GM12865 (cell line): Measurements from ENCODE around the gene MTX1.

Experiments used
- DNase-seq: peaks from one replicate; pipeline ENCODE4 v3.0.0; 2010; ENCODE audit warnings: low read depth
- H3K4me3 ChIP-seq: 2 replicates; pipeline ENCODE4 v1.5.1; 2011; ENCODE audit warnings: mild to moderate bottlenecking, low read depth, low read length, control low read depth
- TF ChIP-seq, protein P1 (sequence below): IDR thresholded peaks from 2 replicates; pipeline ENCODE4 v1.5.1; 2011; ENCODE audit warnings: low read length, control low read depth, low read depth, inconsistent platforms; ENCODE audit not compliant: insufficient read depth; ENCODE audit errors: missing control alignments

The MTX1 gene

GRCh38 chr1:155171836-155172731 is 36.4 kb upstream of the MTX1 start:
- peak overlapping the region; percentile 60 for H3K4me3 ChIP-seq
- no peak for DNase-seq
- TF ChIP-seq, protein P1, sequence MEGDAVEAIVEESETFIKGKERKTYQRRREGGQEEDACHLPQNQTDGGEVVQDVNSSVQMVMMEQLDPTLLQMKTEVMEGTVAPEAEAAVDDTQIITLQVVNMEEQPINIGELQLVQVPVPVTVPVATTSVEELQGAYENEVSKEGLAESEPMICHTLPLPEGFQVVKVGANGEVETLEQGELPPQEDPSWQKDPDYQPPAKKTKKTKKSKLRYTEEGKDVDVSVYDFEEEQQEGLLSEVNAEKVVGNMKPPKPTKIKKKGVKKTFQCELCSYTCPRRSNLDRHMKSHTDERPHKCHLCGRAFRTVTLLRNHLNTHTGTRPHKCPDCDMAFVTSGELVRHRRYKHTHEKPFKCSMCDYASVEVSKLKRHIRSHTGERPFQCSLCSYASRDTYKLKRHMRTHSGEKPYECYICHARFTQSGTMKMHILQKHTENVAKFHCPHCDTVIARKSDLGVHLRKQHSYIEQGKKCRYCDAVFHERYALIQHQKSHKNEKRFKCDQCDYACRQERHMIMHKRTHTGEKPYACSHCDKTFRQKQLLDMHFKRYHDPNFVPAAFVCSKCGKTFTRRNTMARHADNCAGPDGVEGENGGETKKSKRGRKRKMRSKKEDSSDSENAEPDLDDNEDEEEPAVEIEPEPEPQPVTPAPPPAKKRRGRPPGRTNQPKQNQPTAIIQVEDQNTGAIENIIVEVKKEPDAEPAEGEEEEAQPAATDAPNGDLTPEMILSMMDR: no peak

DNA sequence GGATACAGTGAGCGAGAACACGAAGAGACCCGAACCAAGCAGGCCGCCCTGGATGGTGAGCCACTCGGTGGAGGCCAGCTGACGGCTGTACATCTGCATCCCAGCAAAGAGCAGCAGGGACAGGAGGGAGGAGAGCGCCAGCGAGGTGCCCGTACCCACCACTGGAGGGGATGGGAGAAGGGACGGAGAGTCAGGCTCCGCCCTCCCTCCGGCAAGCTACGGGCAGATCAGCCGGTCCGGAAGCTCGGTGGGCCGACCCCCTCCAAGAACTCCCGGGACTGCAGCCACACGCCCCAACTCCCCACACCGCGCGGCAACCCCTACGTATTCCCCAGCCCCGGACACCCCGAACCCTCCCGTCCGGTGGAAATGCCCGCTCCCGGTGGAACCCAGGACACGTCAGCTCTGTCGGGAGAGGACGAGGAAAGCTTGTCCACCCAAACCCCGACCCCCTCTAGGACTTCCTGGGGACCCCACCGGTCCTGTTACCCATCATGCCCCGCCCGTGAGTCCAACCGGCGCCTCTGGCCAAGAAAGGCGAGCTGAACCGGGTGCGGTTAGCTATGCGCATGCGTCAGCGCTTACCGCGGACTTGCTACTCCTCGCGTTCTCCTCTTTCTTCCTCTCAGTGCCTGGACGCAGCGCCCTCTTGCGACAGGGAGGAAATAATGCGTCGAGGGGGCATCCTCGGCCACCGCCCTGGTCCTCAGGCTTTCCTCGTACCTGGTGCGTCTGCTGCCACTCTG is 35.6 kb upstream of the MTX1 start, which contains the start of gene KRTCAP2:
Gene KRTCAP2 (minus strand): TSS at position 573 of the 746 bp plus-strand sequence. CDS start 80 bp downstream, at position 493.
- H3K4me3 ChIP-seq: peak within 1 kb of the TSS; percentile 60
- peak; percentile 98 for DNase-seq
- TF ChIP-seq, protein P1: peak; percentile 97

DNA sequence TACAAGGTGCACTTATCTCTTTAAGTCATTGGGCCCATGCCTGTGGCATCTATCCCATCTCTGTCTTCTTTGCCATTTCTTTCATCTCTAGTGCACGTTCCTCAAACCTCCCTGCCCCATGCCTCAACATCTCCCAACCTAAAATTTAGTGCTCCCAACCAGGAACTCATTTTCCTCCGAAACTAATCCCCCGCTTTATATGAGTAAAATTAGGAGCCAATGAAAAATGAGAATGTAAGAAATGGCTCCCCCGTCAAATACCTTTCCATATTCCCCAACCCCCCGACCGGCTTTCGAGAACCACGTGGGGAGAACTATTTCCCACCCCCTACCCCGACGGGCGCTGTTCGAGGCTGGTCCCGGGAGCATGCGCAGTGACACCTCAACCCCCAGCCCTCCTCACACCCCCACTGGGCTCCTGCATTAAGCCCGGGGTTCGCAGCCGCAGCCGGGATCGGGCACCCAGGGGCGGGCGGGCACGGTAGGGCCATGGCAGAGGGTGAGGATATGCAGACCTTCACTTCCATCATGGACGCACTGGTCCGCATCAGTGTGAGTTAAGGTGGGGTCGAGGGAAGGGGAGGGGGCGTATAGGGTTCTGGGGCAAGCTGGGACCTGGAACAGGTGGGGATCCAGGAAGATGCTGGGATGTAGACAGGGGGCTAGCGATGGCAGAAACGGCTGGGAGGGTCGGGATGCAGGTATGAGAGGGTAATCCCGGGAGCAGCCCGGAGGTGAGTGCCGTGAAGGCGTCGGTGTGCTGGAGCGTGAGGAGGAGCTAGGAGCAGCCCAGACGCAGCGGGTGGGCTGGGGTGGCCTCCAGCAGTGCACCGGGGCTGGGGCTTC is 34.8 kb upstream of the MTX1 start, which contains the start of gene TRIM46:
Gene TRIM46 (plus strand): TSS at position 372 of the 846 bp plus-strand sequence. CDS start 118 bp downstream, at position 490.
- TF ChIP-seq, protein P1: no peak
- peak within 1 kb of the TSS; percentile 60 for H3K4me3 ChIP-seq
- peak; percentile 54 for DNase-seq

DNA sequence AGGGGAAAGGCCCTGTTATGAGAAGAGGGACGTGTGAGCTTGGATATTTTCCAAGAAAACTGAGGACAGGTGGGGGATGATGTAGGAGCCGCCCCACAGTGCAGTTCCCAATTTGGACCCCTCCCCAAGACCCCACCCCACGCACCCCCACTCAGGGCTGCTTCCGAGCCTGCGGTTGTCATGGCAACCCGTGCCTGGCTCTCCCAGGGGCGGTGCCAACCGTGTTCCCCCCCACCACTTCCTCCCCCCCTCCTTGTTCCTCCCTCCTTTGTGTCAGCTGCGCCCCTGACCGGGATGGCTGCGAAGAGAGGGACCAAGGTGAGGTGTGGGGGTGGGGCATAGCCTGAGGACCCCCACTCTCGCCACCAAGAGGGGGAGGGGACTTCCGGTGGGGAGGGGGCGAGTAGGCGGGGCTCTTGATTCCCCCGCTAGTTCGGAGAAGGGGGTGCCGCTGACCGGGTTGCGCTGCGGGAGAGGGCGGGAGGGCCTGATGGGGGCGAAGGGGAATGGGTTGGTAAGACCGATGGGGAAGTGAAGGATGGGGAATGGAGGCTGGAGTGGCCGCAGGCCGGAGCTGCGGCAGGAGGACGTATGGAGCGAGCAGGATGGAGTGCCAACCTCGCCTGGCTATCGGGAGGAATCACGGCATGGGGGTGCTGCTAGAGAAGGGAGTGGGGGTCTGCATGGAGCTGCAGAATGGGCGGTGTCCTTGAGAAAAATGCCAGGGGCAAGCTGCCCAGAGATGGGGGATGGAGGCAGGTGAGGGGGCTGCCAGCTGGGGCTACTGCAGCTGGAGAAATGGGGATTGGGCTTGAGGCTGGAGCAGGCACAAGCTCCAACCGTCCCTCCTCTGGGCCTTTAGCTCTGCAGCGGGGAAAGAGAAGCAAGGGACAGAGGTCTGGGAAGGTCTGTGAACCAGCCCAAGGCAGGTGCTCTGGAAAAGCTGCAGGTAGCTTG is 33.9 kb upstream of the MTX1 start:
- TF ChIP-seq, protein P1: no peak
- H3K4me3 ChIP-seq: peak overlapping the region; percentile 39
- DNase-seq: peak; percentile 30

DNA sequence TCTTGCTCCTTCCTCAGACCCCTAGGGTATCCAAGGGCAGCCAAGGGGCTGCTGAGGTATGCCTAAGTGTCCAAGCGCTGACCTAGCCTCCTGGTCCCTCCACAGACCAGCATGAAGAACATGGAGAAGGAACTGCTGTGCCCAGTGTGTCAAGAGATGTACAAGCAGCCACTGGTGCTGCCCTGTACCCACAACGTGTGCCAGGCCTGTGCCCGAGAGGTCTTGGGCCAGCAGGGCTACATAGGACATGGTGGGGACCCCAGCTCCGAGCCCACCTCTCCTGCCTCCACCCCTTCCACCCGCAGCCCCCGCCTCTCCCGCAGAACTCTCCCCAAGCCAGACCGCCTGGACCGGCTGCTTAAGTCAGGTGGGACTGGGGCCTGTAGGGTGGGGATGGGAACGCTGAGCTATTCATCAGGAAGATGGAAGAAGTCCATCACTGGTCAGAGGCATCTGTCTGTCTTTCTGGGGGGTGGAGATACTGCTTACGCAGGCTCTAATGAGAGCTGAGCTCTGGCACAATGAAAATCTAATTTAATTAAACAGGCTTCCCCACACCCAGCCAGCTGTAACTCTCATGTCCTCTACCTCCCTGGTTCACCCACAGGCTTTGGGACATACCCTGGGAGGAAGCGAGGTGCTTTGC is 33.1 kb upstream of the MTX1 start:
- no peak overlapping the region for H3K4me3 ChIP-seq
- DNase-seq: peak; percentile 2
- TF ChIP-seq, protein P1: no peak
